Spleen (tissue), 11 donors: ENCODE data around the gene TAB3. TPM values are rescaled to one million over a fixed set of nuclear protein-coding genes. Genes with fewer than 3 reads are reported as not detected.

ENCODE experiments used
- DNase-seq: peaks from one replicate; pipeline ENCODE4 v3.0.0-alpha.2; 2020
- H3K27ac ChIP-seq, 8 donors: fragments of 200-600 bp; sonication (generic) in 7 of 8; 1 replicate in 4 of 8; 2 replicates in 4 of 8; pipeline versions ENCODE4 v1.5.0 to v1.8.0; 2016 to 2021; ENCODE audit warnings: inconsistent platforms in 4 of 8, mild to moderate bottlenecking in 4 of 8, moderate library complexity in 1 of 8
- H3K27me3 ChIP-seq, 7 donors: fragments of 200-600 bp; sonication (generic) in 6 of 7; replicated peaks in 1 of 7; 1 replicate in 4 of 7; 2 replicates in 3 of 7; pipeline versions ENCODE4 v1.5.0 to v1.8.0; 2016 to 2021; ENCODE audit warnings: inconsistent platforms in 3 of 7, mild to moderate bottlenecking in 1 of 7
- H3K36me3 ChIP-seq, 6 donors: fragments of 200-600 bp; sonication (generic) in 5 of 6; 1 replicate in 4 of 6; 2 replicates in 2 of 6; pipeline versions ENCODE4 v1.5.0 to v1.8.0; 2016 to 2021; ENCODE audit warnings: inconsistent platforms in 2 of 6
- H3K4me1 ChIP-seq, 6 donors: fragments of 200-600 bp; sonication (generic) in 5 of 6; 1 replicate in 3 of 6; 2 replicates in 3 of 6; pipeline versions ENCODE4 v1.5.0 to v1.8.0; 2016 to 2021; ENCODE audit warnings: inconsistent platforms in 3 of 6
- H3K4me3 ChIP-seq, 8 donors: fragments of 200-600 bp; sonication (generic) in 7 of 8; 1 replicate in 4 of 8; 2 replicates in 4 of 8; pipeline versions ENCODE4 v1.5.0 to v1.8.0; 2016 to 2021; ENCODE audit warnings: inconsistent platforms in 4 of 8, mild to moderate bottlenecking in 4 of 8, moderate library complexity in 2 of 8
- H3K9me3 ChIP-seq, 8 donors: fragments of 200-600 bp; sonication (generic) in 7 of 8; 1 replicate in 4 of 8; 2 replicates in 4 of 8; pipeline versions ENCODE4 v1.5.0 to v1.8.0; 2016 to 2021; ENCODE audit warnings: inconsistent platforms in 4 of 8
- CTCF ChIP-seq, 11 experiments: fragments of 200-600 bp in 7 of 11; fragments of 450-650 bp in 4 of 11; sonication (generic) in 4 of 11; IDR thresholded peaks in 8 of 11; conservative IDR thresholded peaks in 3 of 11; 1 replicate in 7 of 11; 2 replicates in 4 of 11; pipeline versions ENCODE4 v1.4.0 to v1.8.0; 2016 to 2021; ENCODE audit warnings: antibody characterized with exemption in 11 of 11, inconsistent platforms in 4 of 11, mild to moderate bottlenecking in 1 of 11
- POLR2A ChIP-seq, 3 donors: fragments of 450-650 bp; IDR thresholded peaks; one replicate each; pipeline ENCODE4 v1.5.1; 2017; ENCODE audit warnings: antibody characterized with exemption in 3 of 3, mild to moderate bottlenecking in 1 of 3
- POLR2AphosphoS5 ChIP-seq, 3 donors: sonication (generic); formaldehyde crosslinking; IDR thresholded peaks; one replicate each; pipeline ENCODE4 v1.5.1; 2017; ENCODE audit warnings: antibody characterized with exemption in 3 of 3
- WGBS, 5 donors: extraction: QIAGEN DNeasy Blood & Tissue Kit in 3 of 5; methylation state at CpG; one replicate each; pipeline versions ENCODE4 v1.1.5 to v1.1.7; 2013 to 2018; 5-methylcytosine and 5-hydroxymethylcytosine counted together
- intact Hi-C: fragments of 100-400 bp; cut with DNase I; formaldehyde crosslinking; loops from one replicate; pipeline ENCODE4 v1.15.0; 2023; ENCODE audit warnings: low total_unique reads
- polyA plus RNA-seq, 3 donors: library from polyadenylated mRNA; stranded (reverse); fragments of 200-250 nt; gene quantifications; one replicate each; pipeline ENCODE4 v1.2.1, GENCODE V29; 2013
- total RNA-seq, 7 donors: library from RNA; depleted of rRNA in 3 of 7; stranded (reverse); fragments of >200 nt in 3 of 7; fragmentation: NEBNext Ultra II Directional in 4 of 7; extraction: Animal tissue kit (Norgen Biotek cat#: 25700) in 4 of 7; gene quantifications; one replicate each; pipeline versions ENCODE4 v1.1.0 to v1.2.1, GENCODE V29; 2016 to 2021
- donor health status: healthy with polysubstance abuse.
- donor health status: DM: no; HTN: no; CAD: no; lungs with moderate emphysema.
- donor health status: DM: no; HTN: no; CAD: no.
- donor health status: Bipolar disorder and iron deficiency.
- donor health status: healthy.
- donor health status: DM: no; HTN: no; CAD: no.
- donor health status: DM: yes; HTN: yes; CAD: no.

TAB3 gene
- total and polyA plus RNA-seq, 10 donors = 5.5 to 52.5 (median 19.3) TPM

DNA sequence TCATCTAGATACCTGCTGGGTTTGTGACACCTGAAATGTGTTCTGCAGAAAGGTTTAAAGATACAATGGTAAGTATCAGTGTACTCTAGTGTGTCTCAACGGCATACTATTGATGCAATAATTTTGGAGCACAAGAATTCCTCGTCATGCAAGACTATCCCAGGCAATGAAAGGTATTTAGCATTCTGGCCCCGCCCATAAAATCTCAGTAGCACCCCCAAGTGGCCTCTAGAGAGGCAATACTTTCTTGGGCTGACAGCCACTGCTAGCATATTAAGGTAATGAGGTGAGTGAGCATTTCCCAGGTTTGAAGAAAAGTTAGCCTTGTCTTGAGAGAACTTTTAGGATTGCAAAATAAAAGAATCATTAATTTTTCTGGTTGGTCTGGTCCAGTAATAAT is 24.0 kb downstream of the TAB3 start:
- intact Hi-C loops = no loop called here
- 52 to 90% (median 69%) methylated on average over 3 of the region's 3 CpGs for WGBS, 5 donors
- Histone ChIP-seq H3K27ac (peak overlapping the region in 4 of 8 donors; percentile 40 to 60 (median 48)), H3K27me3 (no peaks in the 10 kb centered on the region), H3K4me1 (peaks cover 0 to 10% (median 3%) of the 10 kb centered on the region in 6 donors), H3K36me3 (peaks cover 0 to 22% (median 0%) of the 10 kb centered on the region in 6 donors), H3K9me3 (no peaks in the 10 kb centered on the region), H3K4me3 (no peak overlapping the region)
- DNase-seq = no peak
- TF ChIP-seq POLR2A (IDR thresholded peaks at IDR 0.05) (no peak), CTCF (IDR thresholded peaks at IDR 0.05 in 8 of 11, conservative IDR thresholded peaks at IDR 0.05 in 3 of 11) (no peak), POLR2AphosphoS5 (IDR thresholded peaks at IDR 0.05) (no peak)

DNA sequence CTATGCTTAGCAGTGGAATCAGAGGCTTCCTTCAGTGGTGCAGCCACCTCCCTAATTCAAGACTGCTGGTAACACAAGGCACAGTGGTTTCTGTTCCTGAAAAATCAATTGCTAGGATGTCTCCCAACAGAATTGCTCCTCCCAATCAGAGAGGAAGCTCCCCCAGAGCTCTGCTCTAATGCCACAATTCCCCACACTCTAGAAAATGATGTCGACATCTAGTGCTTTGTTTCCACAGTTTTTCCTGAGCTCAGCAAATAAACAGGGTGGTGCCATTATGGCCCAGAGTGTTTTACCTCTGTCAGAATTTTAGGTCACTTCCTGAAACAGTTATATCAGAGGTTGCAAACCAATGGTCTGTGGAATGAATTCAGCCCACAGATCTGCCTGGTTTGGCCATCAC is 24.7 kb downstream of the TAB3 start:
- 57 to 75% (median 65%) methylated on average over 1 of the region's 1 CpG for WGBS, 5 donors
- peak overlapping the region in 5 of 8 donors; percentile 4 to 60 (median 44) for H3K27ac ChIP-seq
- H3K9me3 ChIP-seq = no peaks in the 10 kb centered on the region

DNA sequence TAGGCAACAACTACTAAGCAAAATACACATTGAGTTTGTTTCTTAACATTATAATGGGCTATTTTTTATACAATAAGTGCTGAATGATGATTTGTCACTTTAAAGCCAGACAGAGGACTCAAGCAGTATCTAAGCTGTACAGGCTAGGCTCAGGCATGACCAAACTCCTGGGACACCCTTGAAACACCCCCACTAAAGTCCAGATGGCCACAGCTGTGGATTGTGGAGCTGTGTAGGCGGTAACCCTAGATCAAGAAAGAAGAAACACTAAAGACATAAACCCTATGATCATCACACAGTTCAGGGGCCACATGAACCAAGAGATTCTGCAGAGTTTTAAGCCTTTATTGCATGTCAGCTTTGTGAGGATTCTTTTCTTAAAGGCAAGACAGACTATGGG is 25.1 kb downstream of the TAB3 start:
- Histone ChIP-seq H3K4me1 (peaks cover 0 to 10% (median 3%) of the 10 kb centered on the region in 6 donors), H3K27me3 (no peaks in the 10 kb centered on the region), H3K4me3 (no peak overlapping the region), H3K9me3 (no peaks in the 10 kb centered on the region), H3K27ac (peak overlapping the region in 5 of 8 donors; percentile 4 to 60 (median 40)), H3K36me3 (peaks cover 0 to 25% (median 0%) of the 10 kb centered on the region in 6 donors)
- DNase-seq = no peak
- TF ChIP-seq CTCF (IDR thresholded peaks at IDR 0.05 in 8 of 11, conservative IDR thresholded peaks at IDR 0.05 in 3 of 11) = no peak
- TF ChIP-seq POLR2AphosphoS5 (IDR thresholded peaks at IDR 0.05) = no peak
- TF ChIP-seq POLR2A (IDR thresholded peaks at IDR 0.05) = no peak
- intact Hi-C loops = no loop called here
- 56 to 94% (median 75%) methylated on average over 1 of the region's 1 CpG for WGBS, 5 donors

More for the DNA sequence above, 24.7 kb downstream of the TAB3 start:
- no peak for DNase-seq
- intact Hi-C loops = no loop called here
- H3K4me3 ChIP-seq = no peak overlapping the region
- peaks cover 0 to 22% (median 0%) of the 10 kb centered on the region in 6 donors for H3K36me3 ChIP-seq
- H3K4me1 ChIP-seq = peaks cover 0 to 10% (median 3%) of the 10 kb centered on the region in 6 donors
- peak in 1 of 3 donors; percentile 24 for TF ChIP-seq POLR2AphosphoS5 (IDR thresholded peaks at IDR 0.05)
- TF ChIP-seq POLR2A (IDR thresholded peaks at IDR 0.05) = no peak
- no peak for TF ChIP-seq CTCF (IDR thresholded peaks at IDR 0.05 in 8 of 11, conservative IDR thresholded peaks at IDR 0.05 in 3 of 11)
- no peaks in the 10 kb centered on the region for H3K27me3 ChIP-seq

GRCh38 chrX:30858098-30858497 is 31.0 kb downstream of the TAB3 start:
- WGBS, 5 donors = 53 to 92% (median 73%) methylated on average over 1 of the region's 1 CpG
- H3K27ac ChIP-seq = no peak overlapping the region
- intact Hi-C loops = no loop called here
- no peak for DNase-seq
- TF ChIP-seq CTCF (IDR thresholded peaks at IDR 0.05 in 8 of 11, conservative IDR thresholded peaks at IDR 0.05 in 3 of 11) (no peak), POLR2AphosphoS5 (IDR thresholded peaks at IDR 0.05) (no peak), POLR2A (IDR thresholded peaks at IDR 0.05) (no peak)
- H3K36me3 ChIP-seq = peaks cover 0 to 54% (median 11%) of the 10 kb centered on the region in 6 donors
- no peaks in the 10 kb centered on the region for H3K4me1 ChIP-seq
- no peaks in the 10 kb centered on the region for H3K27me3 ChIP-seq
- no peaks in the 10 kb centered on the region for H3K9me3 ChIP-seq
- no peak overlapping the region for H3K4me3 ChIP-seq
